Adrenal gland (tissue), 12 donors: ENCODE measurements around the gene SNRK. TPM values are rescaled to one million over a fixed set of nuclear protein-coding genes. Genes with fewer than 3 reads are reported as not detected.

Experiments
- DNase-seq, 7 donors: peaks; one replicate each; pipeline ENCODE4 v3.0.0-alpha.2; 2019 to 2020
- H3K27ac ChIP-seq, 5 donors: fragments of 200-600 bp; sonication (generic) in 4 of 5; 1 replicate in 3 of 5; 2 replicates in 2 of 5; pipeline versions ENCODE4 v1.5.1 to v1.8.0; 2016 to 2020; ENCODE audit warnings: mild to moderate bottlenecking in 1 of 5
- H3K27me3 ChIP-seq: fragments of 200-600 bp; 2 replicates; pipeline ENCODE4 v1.8.0; 2021
- H3K36me3 ChIP-seq, 2 donors: fragments of 200-600 bp; replicated peaks in 1 of 2; 1 replicate in 1 of 2; 2 replicates in 1 of 2; pipeline versions ENCODE4 v1.5.1 to v1.8.0; 2018 to 2022
- H3K4me1 ChIP-seq, 2 donors: fragments of 200-600 bp; replicated peaks in 1 of 2; 1 replicate in 1 of 2; 2 replicates in 1 of 2; pipeline versions ENCODE4 v1.5.1 to v1.8.0; 2018 to 2021
- H3K4me3 ChIP-seq, 4 donors: fragments of 200-600 bp; sonication (generic) in 3 of 4; one replicate each; pipeline ENCODE4 v1.5.1; 2016 to 2018
- H3K9me3 ChIP-seq, 3 donors: fragments of 200-600 bp; sonication (generic) in 1 of 3; replicated peaks in 1 of 3; 1 replicate in 2 of 3; 2 replicates in 1 of 3; pipeline versions ENCODE4 v1.5.1 to v1.8.0; 2016 to 2021
- CTCF ChIP-seq, 6 experiments: fragments of 450-650 bp in 4 of 6; fragments of 200-600 bp in 2 of 6; sonication (generic) in 1 of 6; IDR thresholded peaks; 1 replicate in 5 of 6; 2 replicates in 1 of 6; pipeline versions ENCODE4 v1.5.1 to v1.8.0; 2016 to 2021; ENCODE audit warnings: antibody characterized with exemption in 6 of 6, mild to moderate bottlenecking in 2 of 6, moderate library complexity in 1 of 6
- POLR2A ChIP-seq, 2 donors: fragments of 450-650 bp; IDR thresholded peaks; one replicate each; pipeline ENCODE4 v1.6.1; 2017; ENCODE audit warnings: antibody characterized with exemption in 2 of 2, mild to moderate bottlenecking in 2 of 2, moderate library complexity in 1 of 2
- WGBS, 4 donors: extraction: QIAGEN DNeasy Blood & Tissue Kit in 2 of 4; methylation state at CpG; one replicate each; pipeline versions ENCODE4 v1.1.5 to v1.1.7; 2013 to 2017; 5-methylcytosine and 5-hydroxymethylcytosine counted together
- intact Hi-C, 2 donors: fragments of 100-400 bp; cut with DNase I; formaldehyde crosslinking; loops; one replicate each; pipeline versions ENCODE4 v1.14.1 to v1.15.0; 2022 to 2023
- polyA plus RNA-seq, 3 donors: library from polyadenylated mRNA; stranded (reverse); fragments of 200-250 nt in 2 of 3; fragments of 350-450 nt in 1 of 3; fragmentation: Illumina TruSeq in 1 of 3; extraction: RNeasy Lipid Tissue Mini Kit (QIAGEN cat#74804) in 1 of 3; gene quantifications; one replicate each; pipeline ENCODE4 v1.2.3, GENCODE V29; 2013 to 2014
- total RNA-seq, 9 donors: library from RNA; depleted of rRNA in 4 of 9; stranded (reverse); fragments of >200 nt in 4 of 9; fragments of 120-200 nt in 1 of 9; fragmentation: NEBNext Ultra II Directional in 1 of 9; extraction: Animal tissue kit (Norgen Biotek cat#: 25700) in 1 of 9; gene quantifications; one replicate each; pipeline versions ENCODE4 v1.1.0 to v1.2.4, GENCODE V29; 2013 to 2023
- donor health status: healthy with polysubstance abuse.
- donor health status: Bipolar disorder and iron deficiency.
- donor health status: DM: yes; HTN: yes; CAD: no.
- donor health status: DM: no; HTN: no; CAD: no.
- donor health status: DM: no; HTN: no; CAD: no.
- donor health status: DM: yes; HTN: yes; CAD: no.

Gene SNRK
- total and polyA plus RNA-seq, 12 donors: 8.1 to 36.4 (median 23.0) TPM

- H3K27me3 ChIP-seq: no peaks in the 10 kb centered on the region
- H3K36me3 ChIP-seq: no peaks in the 10 kb centered on the region
- no peak for DNase-seq
- H3K4me3 ChIP-seq: no peak overlapping the region
- no peak overlapping the region for H3K27ac ChIP-seq
- no peaks in the 10 kb centered on the region for H3K9me3 ChIP-seq
- no peak for TF ChIP-seq CTCF (IDR thresholded peaks at IDR 0.05)
- 81 to 93% (median 88%) methylated on average over 3 of the region's 3 CpGs for WGBS, 4 donors
- intact Hi-C loops: no loop called here
- H3K4me1 ChIP-seq: no peaks in the 10 kb centered on the region
Measured at GRCh38 chr3:43371494-43371893, 85.2 kb downstream of the SNRK start.

GRCh38 chr3:43372007-43372740, 85.8 kb downstream of the SNRK start:
- no peak for TF ChIP-seq CTCF (IDR thresholded peaks at IDR 0.05)
- no peak for TF ChIP-seq POLR2A (IDR thresholded peaks at IDR 0.05)
- no peaks in the 10 kb centered on the region for H3K27me3 ChIP-seq
- no peak overlapping the region for H3K4me3 ChIP-seq
- no peak overlapping the region for H3K27ac ChIP-seq
- WGBS, 4 donors: 94 to 97% (median 94%) methylated on average over 10 of the region's 10 CpGs
- DNase-seq: no peak
- H3K4me1 ChIP-seq: no peaks in the 10 kb centered on the region
- no peaks in the 10 kb centered on the region for H3K9me3 ChIP-seq
- intact Hi-C loops: no loop called here
- no peaks in the 10 kb centered on the region for H3K36me3 ChIP-seq

- Histone ChIP-seq H3K27ac (no peak overlapping the region), H3K27me3 (no peaks in the 10 kb centered on the region), H3K4me1 (peaks cover 0 to 3% of the 10 kb centered on the region in 2 donors), H3K4me3 (no peak overlapping the region), H3K9me3 (no peaks in the 10 kb centered on the region), H3K36me3 (no peaks in the 10 kb centered on the region)
- 87 to 90% (median 89%) methylated on average over 11 of the region's 11 CpGs for whole genome bisulfite sequencing, 4 donors
- intact Hi-C loops: no loop called here
- TF ChIP-seq POLR2A (IDR thresholded peaks at IDR 0.05) (no peak), CTCF (IDR thresholded peaks at IDR 0.05) (no peak)
- DNase-seq: no peak
Measured at GRCh38 chr3:43372809-43373559, 86.6 kb downstream of the SNRK start.

GRCh38 chr3:43373560-43373928, 87.2 kb downstream of the SNRK start:
- peaks cover 0 to 9% of the 10 kb centered on the region in 2 donors for H3K4me1 ChIP-seq
- H3K4me3 ChIP-seq: no peak overlapping the region
- intact Hi-C loops: no loop called here
- no peak for TF ChIP-seq POLR2A (IDR thresholded peaks at IDR 0.05)
- TF ChIP-seq CTCF (IDR thresholded peaks at IDR 0.05): no peak
- no peaks in the 10 kb centered on the region for H3K9me3 ChIP-seq
- H3K27ac ChIP-seq: no peak overlapping the region
- WGBS, 4 donors: 87 to 100% (median 93%) methylated on average over 3 of the region's 3 CpGs
- no peak for DNase-seq
- H3K36me3 ChIP-seq: no peaks in the 10 kb centered on the region
- H3K27me3 ChIP-seq: no peaks in the 10 kb centered on the region
